ENCODE measurements around the gene ATP11C.

DNA sequence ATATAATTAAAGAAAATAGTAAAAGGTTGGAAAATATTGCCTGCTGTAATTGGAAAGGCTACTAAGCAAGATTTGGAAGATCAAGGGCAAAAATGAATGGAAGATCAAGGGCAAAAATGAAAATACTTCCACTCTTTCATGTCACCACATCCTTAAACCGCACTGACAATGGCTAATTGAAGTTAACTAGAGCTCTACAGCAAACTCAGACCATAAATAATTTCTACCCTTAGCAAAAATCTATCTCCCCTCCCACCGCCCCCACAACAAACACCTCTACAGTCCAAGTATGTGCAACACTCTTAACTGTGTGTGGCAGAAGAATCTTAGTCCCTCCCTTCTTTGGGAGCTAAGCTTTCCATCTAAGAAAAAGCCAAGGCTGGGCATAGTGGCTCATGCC lies 27.1 kb downstream of the ATP11C start:
- TF ChIP-seq RAD21 (IDR thresholded peaks at IDR 0.05; ENCODE audit: low read length) (no peak), POLR2A (IDR thresholded peaks at IDR 0.05; ENCODE audit: low read depth, low read length) (no peak), CHD1 (IDR thresholded peaks at IDR 0.05; ENCODE audit: low read depth, low read length) (no peak), CEBPB (IDR thresholded peaks at IDR 0.05; ENCODE audit: low read depth, low read length) (no peak)
- TF ChIP-seq, protein P1, sequence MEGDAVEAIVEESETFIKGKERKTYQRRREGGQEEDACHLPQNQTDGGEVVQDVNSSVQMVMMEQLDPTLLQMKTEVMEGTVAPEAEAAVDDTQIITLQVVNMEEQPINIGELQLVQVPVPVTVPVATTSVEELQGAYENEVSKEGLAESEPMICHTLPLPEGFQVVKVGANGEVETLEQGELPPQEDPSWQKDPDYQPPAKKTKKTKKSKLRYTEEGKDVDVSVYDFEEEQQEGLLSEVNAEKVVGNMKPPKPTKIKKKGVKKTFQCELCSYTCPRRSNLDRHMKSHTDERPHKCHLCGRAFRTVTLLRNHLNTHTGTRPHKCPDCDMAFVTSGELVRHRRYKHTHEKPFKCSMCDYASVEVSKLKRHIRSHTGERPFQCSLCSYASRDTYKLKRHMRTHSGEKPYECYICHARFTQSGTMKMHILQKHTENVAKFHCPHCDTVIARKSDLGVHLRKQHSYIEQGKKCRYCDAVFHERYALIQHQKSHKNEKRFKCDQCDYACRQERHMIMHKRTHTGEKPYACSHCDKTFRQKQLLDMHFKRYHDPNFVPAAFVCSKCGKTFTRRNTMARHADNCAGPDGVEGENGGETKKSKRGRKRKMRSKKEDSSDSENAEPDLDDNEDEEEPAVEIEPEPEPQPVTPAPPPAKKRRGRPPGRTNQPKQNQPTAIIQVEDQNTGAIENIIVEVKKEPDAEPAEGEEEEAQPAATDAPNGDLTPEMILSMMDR (conservative IDR thresholded peaks at IDR 0.05; ENCODE audit: low read depth, low read length), result no peak
